ENCODE measurements around the gene TBK1. TPM values are rescaled to one million over a fixed set of nuclear protein-coding genes. Genes with fewer than 3 reads are reported as not detected.

The TBK1 gene
- 10 to 100 TPM; 18.0 to 18.1 TPM for total RNA-seq

DNA sequence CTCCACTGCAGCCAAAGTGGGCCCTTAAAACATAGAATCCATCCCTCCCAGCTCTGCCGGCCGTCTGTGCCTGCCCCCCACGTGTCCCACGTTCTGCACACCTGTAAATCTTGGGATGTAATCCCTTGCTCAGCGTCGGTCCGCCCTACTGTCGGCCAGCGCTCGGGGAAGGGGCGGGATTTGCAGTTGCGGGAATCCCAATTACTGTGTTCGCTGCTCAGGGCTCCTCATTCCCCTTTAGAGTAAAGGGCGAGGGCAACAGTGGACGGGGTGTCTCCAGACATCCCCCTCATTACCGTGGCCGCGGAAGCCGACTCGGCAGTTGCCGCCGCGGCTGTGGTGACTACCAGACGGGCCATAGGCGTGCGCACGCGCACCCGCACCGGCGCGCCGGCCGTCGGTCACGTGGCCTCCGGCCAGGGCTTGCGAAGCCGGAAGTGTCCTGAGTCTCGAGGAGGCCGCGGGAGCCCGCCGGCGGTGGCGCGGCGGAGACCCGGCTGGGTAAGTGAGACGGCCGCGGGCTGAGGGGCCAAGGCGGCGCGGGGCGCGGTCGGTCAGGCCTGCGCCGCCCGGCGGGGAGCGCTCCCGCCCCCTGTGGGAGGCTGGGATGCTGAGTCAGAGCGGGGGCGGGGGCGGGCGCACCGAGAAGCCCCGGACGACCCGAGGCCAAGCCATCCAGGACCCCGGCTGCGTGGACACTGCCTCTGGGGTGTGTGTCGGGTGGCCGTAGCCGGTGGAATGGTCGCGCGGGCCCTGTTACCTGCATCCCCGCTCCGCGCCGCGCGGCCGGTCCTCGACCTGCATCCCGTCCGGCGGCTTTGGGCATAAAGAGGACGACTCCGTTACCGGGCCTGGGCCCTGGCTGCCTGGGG, at the start of gene TBK1:
Gene TBK1 (plus strand): TSS at position 434 of the 872 bp plus-strand sequence. CDS start 3,751 bp downstream, outside the sequence.
- DNase-seq = peak; percentile 72
- Mint-ChIP-seq H3K9me3 (no peaks in the 10 kb centered on the region), H3K27ac (peak within 1 kb of the TSS; percentile 93), H3K36me3 (peaks cover 18% of the 10 kb centered on the region), H3K4me1 (peaks cover 37% of the 10 kb centered on the region), H3K4me3 (peak within 1 kb of the TSS; percentile 94), H3K27me3 (no peaks in the 10 kb centered on the region)

DNA sequence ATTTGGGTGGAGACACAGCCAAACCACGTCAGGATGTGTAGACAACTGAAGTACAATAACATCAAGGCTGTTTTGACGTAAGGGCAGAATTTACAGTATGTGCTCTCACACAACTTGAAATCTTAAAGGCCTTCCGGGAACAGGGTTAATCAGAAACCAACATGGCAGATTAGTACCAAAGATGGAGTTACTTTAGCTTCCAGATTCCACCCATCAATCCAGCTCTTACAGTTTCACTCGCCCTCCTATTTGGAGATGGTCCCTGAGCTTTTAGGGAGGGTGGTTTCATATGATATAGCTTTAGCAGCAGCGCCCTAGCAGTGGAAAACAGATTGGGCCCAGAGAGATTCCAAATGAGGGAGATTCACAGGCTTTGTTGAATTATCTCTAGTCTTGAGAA, 49.7 kb upstream of the TBK1 start:
- H3K9me3 Mint-ChIP-seq = no peaks in the 10 kb centered on the region
- no peak for DNase-seq
- peaks cover 18% of the 10 kb centered on the region for H3K4me1 Mint-ChIP-seq
- no peak overlapping the region for H3K27ac Mint-ChIP-seq
- no peak overlapping the region for H3K4me3 Mint-ChIP-seq
- no peaks in the 10 kb centered on the region for H3K27me3 Mint-ChIP-seq
- H3K36me3 Mint-ChIP-seq = peaks cover 20% of the 10 kb centered on the region

DNA sequence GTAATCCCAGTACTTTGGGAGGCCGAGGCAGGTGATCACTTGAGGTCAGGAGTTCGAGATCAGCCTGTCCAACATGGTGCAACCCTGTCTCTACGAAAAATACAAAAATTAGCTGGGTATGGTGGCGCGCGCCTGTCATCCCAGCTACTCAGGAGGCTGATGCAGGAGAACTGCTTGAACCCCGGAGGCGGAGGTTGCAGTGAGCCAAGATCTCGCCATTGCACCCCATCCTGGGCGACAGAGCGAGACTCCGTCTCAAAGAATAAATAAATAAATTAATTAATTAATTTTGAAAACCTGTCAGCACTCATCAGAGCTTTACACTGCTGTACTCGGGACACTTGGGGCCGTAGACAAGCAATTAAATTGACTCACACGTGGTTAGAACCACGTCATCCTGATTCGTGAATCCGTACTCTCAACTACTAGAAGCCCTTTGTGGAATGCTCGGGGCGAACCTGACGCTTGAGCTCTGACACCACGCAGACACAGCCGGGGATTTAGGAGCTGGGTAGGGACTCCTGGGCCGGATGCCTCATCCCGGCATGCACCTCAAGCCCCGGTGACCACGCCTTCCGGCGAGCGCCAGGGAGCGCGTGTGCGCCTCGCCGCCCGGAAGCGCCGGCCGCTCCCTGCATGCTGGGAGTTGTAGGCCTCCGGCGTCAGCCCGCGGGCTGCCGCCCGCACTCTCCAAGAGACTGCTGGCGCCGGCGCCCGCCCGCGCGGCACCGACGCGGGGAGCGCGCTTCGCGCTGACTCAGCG, 48.0 kb upstream of the TBK1 start, which contains the start of gene XPOT:
Gene XPOT (plus strand): TSS at position 686 of the 763 bp plus-strand sequence. CDS start 5,644 bp downstream, outside the sequence.
- DNase-seq = peak; percentile 97
- peak within 1 kb of the TSS; percentile 96 for H3K4me3 Mint-ChIP-seq
- peaks cover 25% of the 10 kb centered on the region for H3K4me1 Mint-ChIP-seq
- no peaks in the 10 kb centered on the region for H3K27me3 Mint-ChIP-seq
- peaks cover 23% of the 10 kb centered on the region for H3K36me3 Mint-ChIP-seq
- H3K27ac Mint-ChIP-seq = peak within 1 kb of the TSS; percentile 99
- H3K9me3 Mint-ChIP-seq = no peaks in the 10 kb centered on the region

DNA sequence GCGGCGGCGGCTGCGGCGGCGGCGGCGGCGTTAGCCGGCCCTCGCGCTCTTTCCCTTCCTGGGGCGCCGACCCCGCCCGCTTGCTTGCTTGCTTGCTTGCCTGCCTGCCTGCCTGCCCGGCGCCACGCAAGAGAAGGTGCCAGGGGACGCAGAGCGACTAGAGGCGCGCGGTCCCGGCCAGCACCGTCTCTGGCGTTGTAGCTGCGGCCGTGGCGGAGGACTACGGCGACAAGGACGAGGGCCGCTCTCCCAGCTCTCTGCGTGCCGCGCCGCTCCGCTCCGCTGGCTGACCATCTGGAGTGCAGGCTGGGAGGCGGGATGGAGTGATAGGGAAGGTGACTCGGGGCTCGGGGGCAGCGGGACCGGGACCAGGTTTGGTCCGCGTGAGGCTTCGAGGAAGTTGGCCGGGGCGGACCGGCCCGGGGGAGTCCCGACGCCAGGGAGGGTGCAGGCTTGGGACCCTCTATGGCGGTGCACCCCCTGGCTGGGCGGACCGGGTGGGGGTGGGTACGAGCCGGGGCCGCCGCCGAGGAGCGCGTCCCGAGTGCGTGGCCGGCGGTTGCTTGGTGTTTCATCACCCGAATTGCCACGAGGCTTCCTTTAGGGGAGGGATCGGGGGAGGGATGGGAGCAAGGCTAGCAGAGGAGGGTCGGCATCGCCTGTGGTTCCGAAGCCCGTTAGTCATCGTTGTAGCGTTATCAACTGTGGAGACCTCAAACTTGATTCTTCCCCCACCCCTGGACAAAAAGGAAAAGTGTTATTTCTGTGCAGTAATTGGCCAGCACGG, 47.3 kb upstream of the TBK1 start:
- H3K4me3 Mint-ChIP-seq = peak overlapping the region; percentile 96
- peak; percentile 79 for DNase-seq
- H3K9me3 Mint-ChIP-seq = no peaks in the 10 kb centered on the region
- peaks cover 23% of the 10 kb centered on the region for H3K36me3 Mint-ChIP-seq
- H3K27me3 Mint-ChIP-seq = no peaks in the 10 kb centered on the region
- H3K27ac Mint-ChIP-seq = peak overlapping the region; percentile 99
- peaks cover 26% of the 10 kb centered on the region for H3K4me1 Mint-ChIP-seq

DNA sequence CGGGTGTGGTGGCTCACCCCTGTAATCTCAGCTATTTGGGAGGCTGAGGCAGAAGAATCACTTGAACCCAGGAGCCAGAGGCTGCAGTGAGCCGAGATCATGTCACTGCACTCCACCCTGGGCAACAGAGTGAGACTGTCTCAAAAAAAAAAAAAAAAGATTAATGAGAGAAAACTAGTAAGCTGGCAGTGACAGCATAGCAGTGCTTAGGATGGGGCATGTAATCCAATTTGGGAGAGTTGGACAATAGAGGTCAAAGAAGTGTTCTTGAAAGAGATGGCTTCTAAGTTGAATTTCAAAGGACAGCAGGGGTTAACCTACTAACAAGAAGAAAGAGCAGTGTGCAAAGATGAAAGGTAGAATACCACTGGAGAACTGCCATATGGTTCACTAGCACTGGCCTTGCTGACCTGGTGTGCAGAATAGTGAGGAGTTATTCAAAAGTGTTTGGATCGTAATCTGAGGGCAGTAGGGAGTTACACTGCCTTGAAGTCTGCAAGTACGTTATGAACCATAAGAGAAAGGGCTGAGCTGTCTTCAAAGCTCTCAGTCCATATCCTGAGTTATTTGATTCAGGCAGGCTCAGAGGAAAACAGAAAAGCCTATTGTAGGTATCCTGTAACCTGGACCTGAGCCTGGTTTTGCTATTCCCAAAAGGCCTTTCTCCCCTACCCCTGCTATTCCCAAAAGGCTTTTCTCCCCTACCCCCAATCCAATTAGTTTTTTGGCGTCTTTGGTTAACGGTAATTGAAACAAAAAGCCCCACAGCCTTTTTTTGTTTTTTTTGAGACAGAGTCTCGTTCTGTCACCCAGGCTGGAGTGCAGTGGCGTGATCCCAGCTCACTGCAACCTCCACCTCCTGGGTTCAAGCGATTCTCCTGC, 44.3 kb upstream of the TBK1 start:
- no peak for DNase-seq
- Mint-ChIP-seq H3K27ac (no peak overlapping the region), H3K27me3 (no peaks in the 10 kb centered on the region)

DNA sequence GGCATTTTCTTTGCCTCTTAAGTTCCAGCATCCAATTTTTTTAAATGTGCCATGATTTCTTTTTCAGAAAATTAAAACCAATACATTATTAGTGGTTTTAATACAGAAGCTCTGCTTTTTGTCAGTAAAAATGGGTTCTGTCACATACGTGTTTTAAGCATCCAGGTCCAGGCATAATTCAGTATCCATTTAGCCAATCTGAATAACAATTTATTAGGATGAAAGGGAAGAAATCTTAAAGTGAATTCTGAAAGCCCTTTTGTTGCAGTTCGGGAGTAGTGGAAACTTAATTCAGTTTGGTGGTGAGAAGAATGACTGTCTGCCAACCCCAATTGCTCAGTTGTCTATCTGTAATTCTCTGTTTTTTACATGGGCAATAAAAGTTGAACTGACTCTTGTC, 40.5 kb upstream of the TBK1 start:
- Mint-ChIP-seq H3K9me3 (no peaks in the 10 kb centered on the region), H3K27me3 (no peaks in the 10 kb centered on the region), H3K36me3 (peaks cover 28% of the 10 kb centered on the region), H3K27ac (no peak overlapping the region), H3K4me3 (no peak overlapping the region), H3K4me1 (peaks cover 23% of the 10 kb centered on the region)
- no peak for DNase-seq

More for the DNA sequence above, 44.3 kb upstream of the TBK1 start:
- Mint-ChIP-seq H3K4me3 (no peak overlapping the region), H3K9me3 (no peaks in the 10 kb centered on the region), H3K36me3 (peaks cover 33% of the 10 kb centered on the region), H3K4me1 (peaks cover 30% of the 10 kb centered on the region)

DNA sequence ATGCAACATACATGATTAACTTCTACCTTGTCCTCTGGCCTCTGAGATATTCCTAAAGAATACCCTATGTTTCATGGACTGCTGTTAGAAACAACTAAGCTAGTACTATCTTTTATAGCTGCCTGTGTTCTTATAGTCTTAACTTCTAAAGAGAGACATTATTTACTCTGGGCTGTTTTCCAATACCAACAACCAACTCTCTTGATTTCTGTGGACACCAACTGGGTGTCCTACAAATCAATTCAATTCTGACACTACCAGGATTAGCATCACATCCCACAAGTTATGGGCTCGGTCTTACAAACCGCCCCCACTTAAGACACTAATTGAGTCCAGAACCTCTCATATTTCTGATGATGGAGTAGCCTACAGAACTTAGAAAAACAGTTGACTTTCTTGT, 39.5 kb upstream of the TBK1 start:
- DNase-seq = no peak
- no peaks in the 10 kb centered on the region for H3K9me3 Mint-ChIP-seq
- H3K36me3 Mint-ChIP-seq = peaks cover 27% of the 10 kb centered on the region
- peaks cover 16% of the 10 kb centered on the region for H3K4me1 Mint-ChIP-seq
- no peaks in the 10 kb centered on the region for H3K27me3 Mint-ChIP-seq
- H3K27ac Mint-ChIP-seq = no peak overlapping the region
- H3K4me3 Mint-ChIP-seq = no peak overlapping the region

DNA sequence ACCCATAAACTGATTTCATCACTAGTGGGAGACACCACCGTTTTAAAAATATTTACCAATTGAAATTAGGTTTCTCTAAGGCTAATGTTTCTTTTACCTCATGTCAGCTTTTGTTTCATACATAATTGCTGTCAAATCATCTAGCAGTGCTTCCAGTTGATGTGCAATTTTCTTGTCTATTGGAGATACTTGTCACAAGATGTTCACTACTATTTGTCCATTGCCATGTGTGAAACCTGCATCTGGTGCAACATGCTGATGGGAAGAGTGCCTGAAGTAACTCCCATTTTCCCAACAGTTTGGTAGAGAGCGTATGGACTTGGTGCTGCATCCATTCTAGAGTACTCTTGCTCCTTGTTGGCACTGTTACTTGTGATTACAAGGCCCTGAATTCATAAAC, 38.0 kb upstream of the TBK1 start:
- H3K27ac Mint-ChIP-seq = no peak overlapping the region
- no peaks in the 10 kb centered on the region for H3K27me3 Mint-ChIP-seq
- no peak for DNase-seq
- no peak overlapping the region for H3K4me3 Mint-ChIP-seq
- peaks cover 36% of the 10 kb centered on the region for H3K36me3 Mint-ChIP-seq
- peaks cover 22% of the 10 kb centered on the region for H3K4me1 Mint-ChIP-seq
- no peaks in the 10 kb centered on the region for H3K9me3 Mint-ChIP-seq

DNA sequence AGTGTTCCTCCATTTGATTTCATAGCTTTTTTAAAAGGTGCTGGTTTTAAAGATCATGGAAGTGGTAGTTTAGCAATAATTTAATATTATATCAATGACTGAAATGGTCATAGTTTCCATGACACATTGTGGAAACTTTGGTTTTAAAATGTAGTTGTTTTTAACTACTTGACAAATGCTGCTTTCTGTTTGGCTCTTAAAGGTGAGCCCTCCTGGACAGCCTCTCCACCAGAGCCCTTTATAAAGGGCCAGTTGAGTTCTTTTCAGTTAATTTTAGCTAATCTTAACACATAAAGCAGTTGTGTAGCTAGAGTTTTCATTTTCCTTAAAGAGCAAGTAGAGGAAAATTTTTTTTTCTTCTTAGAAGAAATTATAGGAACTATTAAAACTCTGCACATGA, 33.7 kb upstream of the TBK1 start:
- Mint-ChIP-seq H3K4me1 (peaks cover 17% of the 10 kb centered on the region), H3K36me3 (peaks cover 41% of the 10 kb centered on the region), H3K9me3 (no peaks in the 10 kb centered on the region), H3K27me3 (no peaks in the 10 kb centered on the region), H3K4me3 (no peak overlapping the region), H3K27ac (peak overlapping the region; percentile 83)
- no peak for DNase-seq

DNA sequence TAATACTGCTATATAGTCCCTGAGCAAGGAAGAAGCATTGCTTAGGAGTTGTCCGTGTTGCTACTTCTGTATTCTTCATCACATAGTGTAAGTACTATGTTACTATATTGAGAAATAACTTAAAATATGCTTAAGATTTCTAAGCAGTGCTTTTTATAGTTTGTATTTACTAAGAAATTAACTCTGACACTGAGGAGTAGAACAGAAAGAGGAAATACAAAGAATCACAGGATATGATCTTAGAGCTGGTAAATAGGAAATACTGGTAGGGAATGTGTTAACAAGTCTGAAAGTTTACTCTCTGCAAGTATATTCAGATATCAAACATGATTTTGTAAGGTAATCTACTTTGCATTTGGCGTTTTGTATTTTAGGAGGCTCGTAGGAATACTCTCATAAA, 32.2 kb upstream of the TBK1 start:
- Mint-ChIP-seq H3K36me3 (peaks cover 51% of the 10 kb centered on the region), H3K4me3 (no peak overlapping the region), H3K27me3 (no peaks in the 10 kb centered on the region), H3K4me1 (peaks cover 17% of the 10 kb centered on the region), H3K27ac (peak overlapping the region; percentile 42), H3K9me3 (no peaks in the 10 kb centered on the region)
- DNase-seq = no peak

DNA sequence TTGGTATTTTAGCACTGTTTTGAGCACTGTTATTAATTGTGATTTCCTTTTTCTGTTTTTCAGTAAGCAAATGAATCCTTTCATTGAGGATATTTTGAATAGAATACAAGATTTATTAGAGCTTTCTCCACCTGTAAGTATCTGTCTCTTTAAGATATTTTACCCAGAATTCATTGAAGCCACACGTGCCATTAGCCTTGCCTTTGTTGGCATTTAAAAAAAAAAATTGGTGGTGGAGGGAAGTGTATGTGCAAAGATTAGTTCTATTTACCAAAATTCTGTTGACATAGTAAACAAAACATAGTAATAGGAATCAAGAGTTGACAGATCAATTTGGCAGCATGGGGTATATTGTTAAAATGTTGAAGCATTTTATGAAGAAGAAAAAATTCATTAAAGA, 23.9 kb upstream of the TBK1 start:
- Mint-ChIP-seq H3K4me3 (no peak overlapping the region), H3K9me3 (no peaks in the 10 kb centered on the region), H3K4me1 (peaks cover 2% of the 10 kb centered on the region), H3K36me3 (peaks cover 53% of the 10 kb centered on the region), H3K27ac (no peak overlapping the region), H3K27me3 (no peaks in the 10 kb centered on the region)
- no peak for DNase-seq

DNA sequence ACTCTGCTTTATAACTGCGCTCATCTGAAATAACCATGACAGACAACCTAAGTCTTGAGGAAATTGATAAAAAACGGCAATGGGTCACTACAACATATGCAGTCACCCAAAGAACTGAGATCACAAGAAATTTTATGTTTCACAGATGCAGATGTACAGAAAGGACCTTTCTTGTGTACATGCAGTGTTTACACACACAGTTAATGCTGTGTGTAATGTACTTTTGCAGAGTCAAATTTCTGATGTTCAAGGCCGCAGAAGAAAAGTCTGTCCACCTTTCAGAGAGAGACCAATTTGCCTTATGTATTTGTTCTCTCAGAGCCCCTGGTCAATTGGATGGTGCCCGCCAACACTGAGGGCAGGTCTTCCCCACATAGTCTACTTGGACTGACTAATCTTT, 23.0 kb upstream of the TBK1 start:
- Mint-ChIP-seq H3K27me3 (no peaks in the 10 kb centered on the region), H3K4me3 (no peak overlapping the region), H3K4me1 (peaks cover 2% of the 10 kb centered on the region), H3K9me3 (no peaks in the 10 kb centered on the region), H3K36me3 (peaks cover 50% of the 10 kb centered on the region), H3K27ac (no peak overlapping the region)
- DNase-seq = no peak

DNA sequence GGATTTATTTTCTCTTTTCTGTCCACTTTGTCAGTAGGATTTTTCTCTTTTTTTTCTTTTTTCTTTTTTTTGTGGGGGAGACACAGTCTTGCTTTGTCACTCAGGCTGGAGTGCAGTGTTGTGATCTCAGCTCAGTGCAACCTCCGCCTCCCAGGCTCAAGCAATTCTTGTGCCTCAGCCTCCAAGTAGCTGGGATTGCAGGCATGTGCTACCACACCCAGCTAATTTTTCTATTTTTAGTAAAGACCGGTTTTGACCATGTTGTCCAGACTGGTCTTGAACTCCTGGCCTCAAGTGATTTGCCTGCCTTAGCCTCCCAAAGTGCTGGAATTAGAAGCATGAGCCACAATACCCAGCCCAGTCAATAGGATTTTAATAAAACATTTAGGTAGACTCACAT, 21.0 kb upstream of the TBK1 start:
- H3K36me3 Mint-ChIP-seq = peaks cover 42% of the 10 kb centered on the region
- no peak for DNase-seq
- no peaks in the 10 kb centered on the region for H3K27me3 Mint-ChIP-seq
- H3K4me1 Mint-ChIP-seq = peaks cover 2% of the 10 kb centered on the region
- no peak overlapping the region for H3K4me3 Mint-ChIP-seq
- H3K27ac Mint-ChIP-seq = no peak overlapping the region
- no peaks in the 10 kb centered on the region for H3K9me3 Mint-ChIP-seq

DNA sequence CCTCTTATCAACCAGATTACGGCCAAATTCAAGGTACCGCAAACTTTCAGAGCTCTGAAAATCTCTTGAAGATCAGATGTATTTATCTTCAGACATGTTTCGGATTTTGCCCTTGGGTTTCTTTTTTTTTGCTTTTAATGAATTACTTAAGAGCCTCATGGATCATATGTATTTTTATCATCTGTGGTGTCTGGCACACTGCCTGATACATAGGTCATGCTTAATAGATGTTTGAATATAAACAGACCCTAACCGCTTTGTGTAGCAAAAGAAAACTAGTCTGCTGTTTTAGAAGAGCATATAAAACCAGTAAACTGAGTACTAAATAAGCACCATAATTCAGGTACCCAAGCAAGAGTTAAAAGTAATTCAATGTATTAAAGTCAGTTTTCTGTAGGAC, 20.1 kb upstream of the TBK1 start:
- DNase-seq = no peak
- no peak overlapping the region for H3K4me3 Mint-ChIP-seq
- H3K27me3 Mint-ChIP-seq = no peaks in the 10 kb centered on the region
- peaks cover 2% of the 10 kb centered on the region for H3K4me1 Mint-ChIP-seq
- peaks cover 42% of the 10 kb centered on the region for H3K36me3 Mint-ChIP-seq
- H3K9me3 Mint-ChIP-seq = no peaks in the 10 kb centered on the region
- no peak overlapping the region for H3K27ac Mint-ChIP-seq
